ENCODE data around the gene MRPL22.
A peak's percentile ranks its signal among the peaks of the same experiment; 100 is the strongest.
"Not testable (repeated sequence)": the region's sequence is repeated elsewhere in the genome, so short reads cannot be mapped to it uniquely, and the experiment has no call there.

The MRPL22 gene

GRCh38 chr5:154972476-154973080, 31.7 kb downstream of the MRPL22 start:
- Histone ChIP-seq H3K4me1 (peaks cover 0 to 19% (median 0%) of the 10 kb centered on the region in 10 experiments; a peak in 8 of 20 replicates), H3K4me2 (no peak overlapping the region), H3K9me3 (replicated peaks in 1 of 11) (peaks cover 10 to 21% (median 15%) of the 10 kb centered on the region in 11 experiments; a peak in 21 of 22 replicates), H3K4me3 (no peak overlapping the region), H3K27me3 (no peaks in the 10 kb centered on the region), H3K9ac (no peak overlapping the region), H3K36me3 (peaks cover 15 to 34% (median 28%) of the 10 kb centered on the region in 11 experiments), H4K20me1 (0 out of 22 replicates have a peak, but pooled peaks cover 0 to 3% (median 0%) of the 10 kb centered on the region in 11 experiments), H3K27ac (no peak overlapping the region)
- no peak for TF ChIP-seq Cebpa-rat (IDR thresholded peaks at IDR 0.05)

- H3K9me3 ChIP-seq (replicated peaks in 1 of 11): peaks cover 10 to 21% (median 15%) of the 10 kb centered on the region in 11 experiments; a peak in 21 of 22 replicates
- not testable (repeated sequence) for H3K9ac ChIP-seq, H4K20me1 ChIP-seq, H3K4me3 ChIP-seq, H3K4me2 ChIP-seq, H3K27ac ChIP-seq, H3K27me3 ChIP-seq
- H3K36me3 ChIP-seq: peaks cover 0 to 12% (median 9%) of the 10 kb centered on the region in 11 experiments; a peak in 11 of 22 replicates
- H3K4me1 ChIP-seq: peaks cover 0 to 10% (median 0%) of the 10 kb centered on the region in 10 experiments; a peak in 6 of 20 replicates
Observed at GRCh38 chr5:154976082-154976481, 35.2 kb downstream of the MRPL22 start.

- H4K20me1 ChIP-seq: no peaks in the 10 kb centered on the region
- H3K9me3 ChIP-seq (replicated peaks in 1 of 11): peaks cover 10 to 21% (median 15%) of the 10 kb centered on the region in 11 experiments; a peak in 21 of 22 replicates
- peaks cover 0 to 10% (median 0%) of the 10 kb centered on the region in 10 experiments; a peak in 6 of 20 replicates for H3K4me1 ChIP-seq
- no peak for TF ChIP-seq Cebpa-rat (IDR thresholded peaks at IDR 0.05)
- H3K36me3 ChIP-seq: peaks cover 0 to 12% (median 9%) of the 10 kb centered on the region in 11 experiments; a peak in 11 of 22 replicates
- H3K4me3 ChIP-seq: no peak overlapping the region
- peak overlapping the region in 1 of 11 experiments; percentile 42; a peak in 2 of 22 replicates for H3K4me2 ChIP-seq
- no peak overlapping the region for H3K27ac ChIP-seq
- no peaks in the 10 kb centered on the region for H3K27me3 ChIP-seq
- no peak overlapping the region for H3K9ac ChIP-seq
Observed at GRCh38 chr5:154977409-154977808, 36.5 kb downstream of the MRPL22 start.

GRCh38 chr5:154978294-154978693, 37.4 kb downstream of the MRPL22 start:
- Histone ChIP-seq H3K4me1 (peaks cover 0 to 10% (median 0%) of the 10 kb centered on the region in 10 experiments; a peak in 6 of 20 replicates), H3K36me3 (peaks cover 0 to 12% (median 9%) of the 10 kb centered on the region in 11 experiments; a peak in 11 of 22 replicates), H3K9me3 (replicated peaks in 1 of 11) (peaks cover 10 to 21% (median 15%) of the 10 kb centered on the region in 11 experiments; a peak in 21 of 22 replicates)
- not testable (repeated sequence) for H4K20me1 ChIP-seq, H3K4me3 ChIP-seq, H3K27me3 ChIP-seq, H3K9ac ChIP-seq, H3K4me2 ChIP-seq, H3K27ac ChIP-seq

- Histone ChIP-seq H3K9me3 (replicated peaks in 1 of 11) (0 out of 22 replicates have a peak, but pooled peaks cover 0 to 4% (median 0%) of the 10 kb centered on the region in 11 experiments), H3K4me3 (no peak overlapping the region), H3K4me1 (no peaks in the 10 kb centered on the region), H3K36me3 (no peaks in the 10 kb centered on the region), H3K9ac (no peak overlapping the region), H3K4me2 (no peak overlapping the region), H4K20me1 (no peaks in the 10 kb centered on the region), H3K27ac (no peak overlapping the region), H3K27me3 (no peaks in the 10 kb centered on the region)
- TF ChIP-seq Cebpa-rat (IDR thresholded peaks at IDR 0.05): no peak
Observed at GRCh38 chr5:154984946-154985516, 44.2 kb downstream of the MRPL22 start.

- TF ChIP-seq Cebpa-rat (IDR thresholded peaks at IDR 0.05): no peak
- Histone ChIP-seq H3K36me3 (no peaks in the 10 kb centered on the region), H4K20me1 (no peaks in the 10 kb centered on the region), H3K4me3 (no peak overlapping the region), H3K4me2 (no peak overlapping the region), H3K27ac (no peak overlapping the region), H3K9ac (no peak overlapping the region), H3K9me3 (replicated peaks in 1 of 11) (peaks cover 0 to 5% (median 0%) of the 10 kb centered on the region in 11 experiments; a peak in 2 of 22 replicates), H3K27me3 (no peaks in the 10 kb centered on the region), H3K4me1 (peaks cover 0 to 9% (median 3%) of the 10 kb centered on the region in 10 experiments; a peak in 10 of 20 replicates)
Observed at GRCh38 chr5:154986151-154986550, 45.3 kb downstream of the MRPL22 start.

- no peak overlapping the region for H3K4me3 ChIP-seq
- peaks cover 0 to 5% (median 0%) of the 10 kb centered on the region in 11 experiments; a peak in 2 of 22 replicates for H3K9me3 ChIP-seq (replicated peaks in 1 of 11)
- H3K4me1 ChIP-seq: peaks cover 5 to 34% (median 29%) of the 10 kb centered on the region in 10 experiments; a peak in 17 of 20 replicates
- TF ChIP-seq Cebpa-rat (IDR thresholded peaks at IDR 0.05): no peak
- no peak overlapping the region for H3K9ac ChIP-seq
- H4K20me1 ChIP-seq: 0 out of 22 replicates have a peak, but pooled peaks cover 0 to 3% (median 0%) of the 10 kb centered on the region in 11 experiments
- no peaks in the 10 kb centered on the region for H3K36me3 ChIP-seq
- H3K27me3 ChIP-seq: no peaks in the 10 kb centered on the region
- H3K27ac ChIP-seq: no peak overlapping the region
- H3K4me2 ChIP-seq: no peak overlapping the region
Observed at GRCh38 chr5:154989626-154990025, 48.8 kb downstream of the MRPL22 start.

- H3K4me3 ChIP-seq: no peak overlapping the region
- H3K36me3 ChIP-seq: no peaks in the 10 kb centered on the region
- H3K27me3 ChIP-seq: no peaks in the 10 kb centered on the region
- H3K4me2 ChIP-seq: peak overlapping the region in 9 of 11 experiments; percentile 22 to 92 (median 78); a peak in 17 of 22 replicates
- TF ChIP-seq Cebpa-rat (IDR thresholded peaks at IDR 0.05): no peak
- peaks cover 0 to 5% (median 0%) of the 10 kb centered on the region in 11 experiments; a peak in 2 of 22 replicates for H3K9me3 ChIP-seq (replicated peaks in 1 of 11)
- H3K4me1 ChIP-seq: peaks cover 5 to 39% (median 31%) of the 10 kb centered on the region in 10 experiments; a peak in 17 of 20 replicates
- 0 out of 22 replicates have a peak, but pooled peaks cover 0 to 3% (median 0%) of the 10 kb centered on the region in 11 experiments for H4K20me1 ChIP-seq
- peak overlapping the region in 6 of 11 experiments; percentile 36 to 71 (median 49); a peak in 10 of 22 replicates for H3K27ac ChIP-seq
- peak overlapping the region in 2 of 11 experiments; percentile 16 to 26; a peak in 1 of 22 replicates for H3K9ac ChIP-seq
Observed at GRCh38 chr5:154993461-154993860, 52.6 kb downstream of the MRPL22 start.

GRCh38 chr5:154995679-154996078, 54.8 kb downstream of the MRPL22 start:
- no peak overlapping the region for H3K27ac ChIP-seq

More at GRCh38 chr5:154995679-154996078, 54.8 kb downstream of the MRPL22 start:
- Histone ChIP-seq H3K4me2 (no peak overlapping the region), H4K20me1 (0 out of 22 replicates have a peak, but pooled peaks cover 0 to 3% (median 0%) of the 10 kb centered on the region in 11 experiments), H3K9ac (no peak overlapping the region), H3K4me1 (peaks cover 5 to 39% (median 28%) of the 10 kb centered on the region in 10 experiments; a peak in 17 of 20 replicates), H3K9me3 (replicated peaks in 1 of 11) (peaks cover 0 to 7% (median 0%) of the 10 kb centered on the region in 11 experiments; a peak in 2 of 22 replicates), H3K27me3 (no peaks in the 10 kb centered on the region), H3K36me3 (no peaks in the 10 kb centered on the region), H3K4me3 (no peak overlapping the region)
- TF ChIP-seq Cebpa-rat (IDR thresholded peaks at IDR 0.05): no peak
